DMS53 treated with DMSO at 0.1 percent for 48 hours (cell line): ENCODE measurements around the gene RXRA.
"Not testable (repeated sequence)": the region's sequence is repeated elsewhere in the genome, so short reads cannot be mapped to it uniquely, and the experiment has no call there.

Experiments used
- DNase-seq: peaks from one replicate; lab custom pipeline; 2025; ENCODE audit not compliant: unreplicated experiment; lab: John Stamatoyannopoulos, UW

The RXRA gene

DNA sequence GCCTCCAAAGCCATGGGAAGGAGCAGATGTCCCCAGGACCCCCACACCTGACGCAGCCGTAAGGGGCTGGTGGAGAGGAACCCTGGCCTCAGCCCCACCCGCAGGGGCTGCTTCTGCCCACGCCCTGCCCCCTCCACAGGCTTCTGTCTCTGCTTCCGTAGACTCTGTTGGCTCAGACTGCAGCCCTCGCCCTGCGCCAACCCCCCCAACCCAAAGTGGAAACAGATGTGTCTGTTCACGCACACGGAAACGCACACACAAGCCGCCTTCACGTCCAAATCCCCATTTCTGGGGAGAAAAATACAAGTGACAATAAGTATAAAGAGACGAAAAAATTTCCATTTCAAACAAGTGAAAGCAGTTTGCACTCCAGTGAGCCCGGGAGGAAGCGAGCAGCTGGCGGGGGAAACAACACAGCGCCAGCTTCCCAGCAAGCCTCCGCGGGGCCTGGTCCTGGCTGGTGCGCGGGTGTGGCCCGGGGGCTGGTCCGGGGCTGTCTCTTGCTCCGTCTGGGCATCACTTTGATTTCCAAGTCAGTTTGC, 32.6 kb upstream of the RXRA start:
- no peak for DNase-seq

DNA sequence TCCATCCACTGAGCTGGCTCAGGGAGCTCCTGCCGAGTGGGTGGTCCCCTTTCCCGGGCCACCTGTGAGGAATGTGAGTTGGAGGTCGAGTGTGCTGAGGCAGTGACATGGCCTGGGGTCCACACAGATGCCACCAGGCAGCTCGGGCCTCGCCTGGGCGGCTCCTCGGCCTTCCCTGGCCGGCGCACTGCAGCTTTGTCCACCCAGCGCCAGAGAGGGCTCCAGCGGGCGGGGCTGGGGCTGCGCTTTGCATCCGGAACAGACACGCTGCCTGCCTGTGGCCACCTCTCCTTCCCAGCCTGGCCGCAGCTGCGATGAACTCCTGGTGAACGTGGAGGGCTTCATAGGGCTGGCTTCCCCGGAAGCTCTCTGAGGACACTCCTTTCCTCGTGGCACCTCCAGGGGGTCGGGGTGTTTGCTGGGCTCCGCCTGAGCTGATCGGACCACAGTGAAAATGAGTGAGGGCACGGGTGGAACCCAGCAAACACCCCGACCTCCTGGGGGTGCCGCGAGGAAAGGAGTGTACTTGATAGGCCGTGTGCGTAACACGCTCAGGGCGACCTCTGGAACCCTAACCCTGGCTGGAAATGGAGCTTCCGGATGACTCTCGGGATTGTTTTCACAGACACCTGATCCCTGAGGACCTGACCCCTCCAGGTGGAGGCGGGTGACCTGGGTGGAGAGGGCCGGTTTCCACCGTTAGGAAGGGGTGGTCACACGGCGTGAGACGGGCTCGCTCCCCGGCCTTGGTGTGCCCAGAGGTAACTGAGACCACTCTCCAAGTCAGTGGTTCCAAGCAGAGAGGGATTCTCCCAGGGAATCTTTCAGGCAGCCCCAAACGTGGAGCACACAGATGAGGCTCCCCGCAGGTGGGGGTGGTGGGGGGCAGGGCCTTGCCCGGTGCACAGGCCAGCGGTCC, 31.8 kb upstream of the RXRA start:
- no peak for DNase-seq

DNA sequence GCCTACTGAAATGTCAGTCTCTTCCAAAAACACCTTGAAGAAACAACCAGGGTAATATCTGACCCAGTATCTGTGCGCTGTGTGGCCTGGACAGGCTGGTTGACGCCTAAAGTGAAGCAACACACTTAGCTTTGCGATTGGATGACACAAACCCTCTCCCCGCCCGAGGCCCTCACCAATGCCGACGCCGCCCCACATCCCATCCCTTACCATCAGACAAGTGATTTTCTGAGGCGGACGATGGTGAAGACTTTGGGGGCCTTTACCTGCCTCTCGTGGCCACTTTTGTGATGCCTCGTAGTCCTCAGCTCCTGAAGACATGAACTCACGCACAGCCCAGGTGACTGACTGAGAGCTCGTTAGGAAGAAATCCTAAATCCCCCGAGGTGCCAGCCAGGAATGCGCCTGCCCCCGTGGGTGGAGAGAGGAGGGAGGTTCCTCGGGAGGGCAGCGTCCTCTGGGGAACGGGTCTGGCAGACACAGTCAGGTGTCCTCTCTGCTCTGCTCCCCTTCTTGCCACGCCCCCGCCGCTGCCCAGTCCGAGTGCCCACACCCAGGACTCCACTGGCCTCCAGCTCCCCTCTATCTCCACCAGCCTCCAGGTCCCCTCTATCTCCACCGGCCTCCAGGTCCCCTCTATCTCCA, 31.0 kb upstream of the RXRA start:
- DNase-seq: no peak

DNA sequence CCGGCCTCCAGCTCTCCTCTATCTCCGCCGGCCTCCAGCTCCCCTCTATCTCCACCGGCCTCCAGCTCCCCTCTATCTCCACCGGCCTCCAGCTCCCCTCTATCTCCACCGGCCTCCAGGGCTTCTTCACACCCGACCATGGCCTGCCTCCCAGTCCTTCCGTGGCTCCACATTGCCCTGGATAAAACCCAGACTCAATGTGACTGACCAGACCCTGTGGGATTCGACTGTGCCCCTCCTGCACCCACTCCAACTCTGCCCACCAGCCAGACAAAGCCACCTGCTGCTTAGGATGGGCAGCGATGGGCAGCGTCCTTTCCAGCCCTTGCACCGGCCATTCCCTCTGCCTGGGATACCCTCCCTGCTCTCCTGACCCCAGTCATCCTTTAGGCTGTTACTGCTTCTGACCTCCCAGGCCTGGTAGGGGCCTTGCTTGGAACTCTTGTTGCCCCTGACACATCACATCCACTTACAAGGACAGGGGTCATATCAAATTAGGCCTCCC, 30.5 kb upstream of the RXRA start:
- DNase-seq: no peak

DNA sequence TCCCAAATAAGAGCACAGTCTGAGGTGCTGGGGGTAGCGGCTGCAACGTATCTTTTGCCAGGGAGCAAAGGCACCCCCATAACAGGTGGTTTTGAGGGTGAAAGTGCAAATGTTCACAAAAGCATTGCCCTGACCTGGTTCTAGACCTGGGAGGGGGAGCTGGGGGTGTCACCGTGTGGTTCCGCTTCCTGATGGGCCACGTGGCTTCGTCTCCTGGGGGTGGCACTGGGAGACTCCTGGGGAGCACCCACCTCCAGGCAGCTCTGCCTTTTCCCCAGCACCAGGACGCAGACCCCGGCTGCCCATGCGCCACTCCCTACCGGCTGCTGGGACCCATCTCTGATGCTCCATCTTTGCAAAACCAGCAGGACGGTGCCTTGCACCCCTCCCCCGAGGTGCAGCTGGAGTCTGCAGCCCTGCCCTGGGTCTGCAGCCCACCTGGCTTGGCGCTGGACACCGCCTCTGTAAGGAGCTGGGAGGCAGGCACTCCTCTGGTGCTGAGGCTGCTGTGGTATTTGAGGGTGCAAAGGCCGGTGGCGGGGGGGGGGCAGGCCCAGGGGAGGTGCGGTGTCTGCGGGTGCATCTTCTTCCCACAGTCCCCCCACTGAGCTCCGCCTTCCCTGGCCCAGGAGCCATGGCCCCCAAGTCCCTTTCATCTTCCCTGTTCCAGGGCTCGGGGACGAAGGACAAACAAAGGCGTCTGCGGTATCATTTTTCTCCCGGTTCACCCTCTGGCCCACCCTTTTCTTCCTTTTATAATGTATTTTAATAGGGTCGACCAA, 29.8 kb upstream of the RXRA start:
- DNase-seq: no peak

DNA sequence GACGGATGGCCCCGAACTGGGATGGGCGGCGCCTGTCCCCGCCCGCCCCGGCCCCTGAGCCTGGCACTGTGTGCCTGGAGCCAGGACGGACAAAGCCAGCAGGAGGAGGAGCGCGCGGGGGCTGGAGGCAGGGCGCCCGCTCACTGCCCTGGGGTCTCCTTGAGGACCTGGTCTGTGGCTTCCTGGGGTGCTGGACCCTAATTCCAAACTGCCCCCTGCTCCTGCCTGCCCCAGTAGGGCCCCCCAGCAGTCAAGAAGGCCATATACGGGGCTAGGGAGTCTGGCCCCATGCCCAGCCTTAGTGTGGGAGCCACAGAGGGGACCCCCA, 29.2 kb upstream of the RXRA start:
- no peak for DNase-seq

DNA sequence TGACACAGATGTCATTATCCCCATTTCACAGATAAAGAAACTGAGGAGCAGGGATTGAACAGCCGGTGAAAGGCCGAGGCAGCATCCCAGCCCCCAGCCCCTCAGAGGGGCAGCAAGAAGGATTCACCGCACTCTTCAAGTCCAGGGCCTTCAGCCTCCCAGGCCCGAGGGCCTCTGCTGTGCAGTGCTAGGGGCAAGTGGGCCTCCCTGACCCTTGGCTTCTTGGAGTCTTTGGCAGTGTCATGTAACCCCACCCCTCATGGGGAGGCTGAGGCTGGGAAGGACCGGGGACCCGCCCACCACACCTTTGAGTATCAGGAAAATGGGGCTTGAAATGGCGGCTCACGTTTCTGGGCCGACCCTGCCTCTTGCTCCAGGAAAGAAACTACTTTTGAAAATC, 28.7 kb upstream of the RXRA start:
- DNase-seq: no peak

DNA sequence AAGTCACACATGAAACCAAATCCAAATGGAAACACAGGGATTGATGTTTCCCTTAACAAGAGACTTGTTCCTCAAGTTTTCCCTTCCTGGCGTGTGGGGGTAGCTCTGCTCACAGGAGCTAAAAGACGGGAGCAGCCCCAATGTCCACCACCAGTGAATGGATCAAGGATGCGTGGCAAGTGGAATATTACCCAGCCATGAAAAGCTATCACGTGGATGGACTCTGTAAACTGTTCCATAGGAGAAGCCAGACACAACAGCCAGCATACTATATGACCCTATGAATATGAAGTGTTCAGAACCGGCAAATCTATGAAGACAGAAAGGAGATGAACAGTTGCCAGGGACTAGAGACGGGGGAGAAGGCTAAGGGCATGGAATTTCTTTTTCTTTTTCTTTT, 28.3 kb upstream of the RXRA start:
- no peak for DNase-seq

DNA sequence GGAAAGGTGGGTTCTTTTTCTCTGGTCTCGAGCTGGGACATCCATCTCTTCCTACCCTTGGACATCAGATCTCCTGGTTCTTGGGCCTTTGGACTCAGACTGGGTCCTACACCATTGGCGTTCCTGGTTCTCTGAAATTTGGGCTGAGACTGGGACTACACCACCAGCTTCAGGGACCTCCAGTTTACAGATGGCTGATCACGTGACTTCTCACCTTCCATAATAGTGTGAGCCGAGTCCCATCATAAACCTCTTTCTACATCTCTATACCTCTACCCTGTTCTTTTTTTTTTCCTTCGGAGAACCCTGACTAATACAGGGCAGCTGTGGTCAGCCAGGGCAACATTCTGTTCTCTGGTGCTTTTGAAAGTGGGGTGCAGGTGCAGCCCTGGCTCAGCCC, 27.2 kb upstream of the RXRA start:
- DNase-seq: no peak

DNA sequence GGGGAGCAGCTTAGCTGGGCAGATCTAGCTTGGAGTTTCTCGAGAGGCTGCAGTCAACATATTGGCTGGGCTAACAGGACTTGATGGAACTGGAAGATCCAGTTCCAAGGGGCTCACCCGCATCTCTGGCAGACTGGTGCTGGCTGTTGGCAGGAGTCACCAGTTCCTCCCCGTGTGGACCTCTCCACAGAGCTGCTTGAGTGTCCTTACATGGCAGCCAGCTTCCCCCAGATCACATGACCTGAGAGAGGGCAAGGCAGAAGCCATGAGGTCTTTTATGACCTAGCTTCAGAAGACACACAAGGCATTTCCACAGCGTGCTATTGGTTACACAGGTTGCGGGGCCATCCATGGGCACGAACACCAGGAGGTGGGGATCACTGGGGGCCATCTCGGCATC, 26.4 kb upstream of the RXRA start:
- no peak for DNase-seq

DNA sequence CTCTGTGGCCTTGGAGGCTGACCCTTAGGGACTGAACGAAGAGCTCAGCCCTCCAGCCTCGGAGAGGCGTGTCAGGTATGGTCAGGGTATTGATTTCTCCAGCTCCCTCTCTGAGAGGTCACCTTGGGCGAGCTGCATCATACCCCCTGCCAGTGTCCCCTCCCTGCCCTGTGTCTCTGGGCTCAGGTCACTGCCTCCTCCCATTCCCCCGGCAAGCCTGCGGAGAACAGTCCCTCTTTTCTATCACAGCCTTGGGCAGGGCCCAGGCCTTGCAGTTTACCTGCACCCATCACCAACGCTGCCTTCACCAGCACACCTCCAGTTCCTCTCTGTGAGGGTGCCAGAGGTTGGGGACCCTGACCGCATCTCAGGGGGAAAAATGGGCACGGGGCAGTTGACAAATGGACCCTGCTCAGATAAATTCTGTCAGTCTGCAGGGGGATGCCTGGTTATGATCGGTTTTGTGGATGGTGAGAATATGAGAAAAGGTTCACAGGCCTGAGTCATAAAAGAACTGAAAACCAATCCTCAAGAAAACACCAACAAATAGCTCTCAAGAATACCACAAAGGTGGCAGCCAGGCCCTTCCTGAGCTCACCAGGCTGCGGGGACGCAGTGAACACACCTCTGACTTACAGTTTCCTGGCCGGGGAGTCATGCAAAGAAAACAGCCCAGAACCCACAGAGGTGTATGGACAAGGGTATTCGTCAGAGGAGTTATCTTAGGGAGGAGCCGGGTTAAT, 24.7 kb upstream of the RXRA start:
- DNase-seq: no peak

DNA sequence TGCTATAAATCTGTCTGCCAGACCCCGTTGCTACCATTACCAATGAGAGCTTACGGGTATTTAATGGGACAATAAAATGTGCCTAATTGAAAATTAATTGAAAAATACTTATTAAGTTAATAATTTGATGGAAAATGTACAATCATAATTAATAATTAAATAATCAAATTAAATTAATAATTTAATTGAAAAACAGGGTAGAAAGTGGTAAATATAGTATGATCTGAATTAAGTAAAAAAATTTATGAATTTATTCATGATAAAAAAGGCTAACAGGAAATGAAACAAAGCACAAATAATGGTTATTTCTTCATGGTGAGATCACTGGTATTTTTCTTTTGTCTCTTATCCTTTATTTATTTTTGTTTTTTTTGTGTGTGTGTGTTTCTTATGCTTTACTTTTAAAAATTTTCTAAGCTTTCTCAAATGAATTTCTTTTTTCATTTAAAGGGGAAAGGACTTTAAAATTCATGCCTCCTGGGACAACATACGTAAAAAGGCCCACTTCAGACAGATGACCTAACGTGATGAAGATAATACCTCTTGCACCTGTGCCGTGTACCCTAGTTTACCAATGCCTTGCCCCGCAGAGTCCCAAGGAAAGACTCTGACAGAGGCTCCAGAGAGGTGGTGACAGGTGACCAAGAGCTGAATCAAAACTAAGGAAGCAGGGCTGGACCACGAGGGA, 24.0 kb upstream of the RXRA start:
- DNase-seq: no peak

DNA sequence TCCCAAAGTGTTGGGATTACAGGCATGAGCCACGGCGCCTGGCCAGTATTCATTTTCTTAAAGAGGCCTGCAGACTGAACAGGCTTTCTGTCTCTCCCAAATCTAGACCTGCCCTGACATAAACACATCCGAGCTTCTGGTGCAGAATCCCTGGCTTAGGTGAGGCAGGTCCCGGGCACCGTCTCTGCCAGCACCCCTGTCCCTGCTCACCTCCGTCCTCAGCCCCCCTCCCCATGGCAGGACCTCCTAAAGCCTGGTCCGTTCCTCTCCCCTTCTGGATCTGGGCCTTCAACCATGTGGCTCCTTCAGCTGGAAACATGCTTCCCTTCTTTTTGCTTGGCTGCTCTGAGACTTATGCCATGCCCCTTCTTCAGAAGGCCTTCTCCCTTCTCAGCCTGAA, 22.7 kb upstream of the RXRA start:
- no peak for DNase-seq

DNA sequence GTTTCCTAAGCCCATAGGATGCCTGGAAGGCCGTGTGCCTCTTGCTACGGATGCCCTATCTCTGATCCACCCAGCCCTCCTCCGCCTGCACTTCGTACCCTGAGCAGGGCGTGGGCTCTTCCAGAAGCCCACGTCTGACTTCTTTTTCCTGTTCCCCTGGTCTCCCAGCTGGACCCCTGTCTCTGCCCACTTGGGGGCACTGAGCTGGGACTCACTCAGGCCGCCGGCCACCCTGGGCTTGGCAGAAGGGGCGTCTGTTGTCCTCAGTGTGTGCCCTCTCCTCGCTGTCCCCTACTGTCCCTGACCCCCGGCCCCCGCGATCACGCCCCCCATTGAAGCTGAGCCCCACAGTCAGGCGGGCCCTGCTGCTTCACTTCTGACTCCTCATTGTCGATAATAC, 22.0 kb upstream of the RXRA start:
- DNase-seq: no peak

DNA sequence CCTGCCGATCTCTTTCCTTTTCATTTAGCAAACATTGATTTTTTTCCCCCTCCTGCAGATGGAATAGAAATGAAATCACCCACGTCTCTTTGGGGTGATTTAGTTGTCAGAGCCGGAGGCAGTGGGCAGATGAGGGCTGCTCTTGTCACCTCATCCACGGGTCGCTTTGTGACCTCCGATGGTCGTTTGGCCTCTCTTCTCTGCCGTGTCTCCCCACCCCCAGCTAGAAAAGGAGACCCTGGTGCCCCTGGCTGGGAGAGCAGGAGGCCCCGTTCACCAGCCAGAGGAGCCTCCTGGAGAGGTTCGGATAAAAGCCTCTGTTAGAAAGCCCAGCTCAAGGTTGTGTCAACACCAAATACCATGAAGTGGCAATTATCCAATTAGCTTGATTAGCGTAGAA, 21.6 kb upstream of the RXRA start:
- no peak for DNase-seq

DNA sequence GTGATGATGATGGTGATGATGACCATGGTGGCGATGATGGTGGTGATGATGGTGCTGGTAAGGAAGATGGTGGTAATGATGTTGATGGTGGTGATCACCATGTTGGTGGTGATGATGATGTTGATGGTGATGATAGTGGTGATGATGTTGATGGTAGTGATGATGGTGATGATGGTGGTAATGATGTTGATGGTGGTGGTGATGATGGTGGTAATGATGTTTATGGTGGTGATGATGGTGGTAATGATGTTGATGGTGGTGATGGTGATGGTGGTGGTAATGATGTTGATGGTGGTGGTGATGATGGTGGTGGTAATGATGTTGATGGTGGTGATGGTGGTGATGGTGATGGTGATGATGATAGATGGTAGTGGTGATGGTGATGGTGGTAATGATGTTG, 20.7 kb upstream of the RXRA start:
- no peak for DNase-seq

DNA sequence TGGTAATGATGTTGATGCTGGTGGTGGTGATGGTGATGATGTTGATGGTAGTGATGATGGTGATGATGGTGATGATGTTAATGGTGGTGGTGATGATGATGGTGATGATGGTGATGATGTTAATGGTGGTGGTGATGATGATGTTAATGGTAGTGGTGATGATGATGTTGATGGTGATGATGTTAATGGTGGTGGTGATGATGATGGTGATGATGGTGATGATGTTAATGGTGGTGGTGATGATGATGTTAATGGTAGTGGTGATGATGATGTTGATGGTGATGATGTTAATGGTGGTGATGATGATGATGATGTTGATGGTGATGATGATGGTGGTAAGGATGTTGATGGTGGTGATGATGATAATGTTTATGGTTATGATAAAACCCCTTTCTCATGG, 20.2 kb upstream of the RXRA start:
- DNase-seq: not testable (repeated sequence)

DNA sequence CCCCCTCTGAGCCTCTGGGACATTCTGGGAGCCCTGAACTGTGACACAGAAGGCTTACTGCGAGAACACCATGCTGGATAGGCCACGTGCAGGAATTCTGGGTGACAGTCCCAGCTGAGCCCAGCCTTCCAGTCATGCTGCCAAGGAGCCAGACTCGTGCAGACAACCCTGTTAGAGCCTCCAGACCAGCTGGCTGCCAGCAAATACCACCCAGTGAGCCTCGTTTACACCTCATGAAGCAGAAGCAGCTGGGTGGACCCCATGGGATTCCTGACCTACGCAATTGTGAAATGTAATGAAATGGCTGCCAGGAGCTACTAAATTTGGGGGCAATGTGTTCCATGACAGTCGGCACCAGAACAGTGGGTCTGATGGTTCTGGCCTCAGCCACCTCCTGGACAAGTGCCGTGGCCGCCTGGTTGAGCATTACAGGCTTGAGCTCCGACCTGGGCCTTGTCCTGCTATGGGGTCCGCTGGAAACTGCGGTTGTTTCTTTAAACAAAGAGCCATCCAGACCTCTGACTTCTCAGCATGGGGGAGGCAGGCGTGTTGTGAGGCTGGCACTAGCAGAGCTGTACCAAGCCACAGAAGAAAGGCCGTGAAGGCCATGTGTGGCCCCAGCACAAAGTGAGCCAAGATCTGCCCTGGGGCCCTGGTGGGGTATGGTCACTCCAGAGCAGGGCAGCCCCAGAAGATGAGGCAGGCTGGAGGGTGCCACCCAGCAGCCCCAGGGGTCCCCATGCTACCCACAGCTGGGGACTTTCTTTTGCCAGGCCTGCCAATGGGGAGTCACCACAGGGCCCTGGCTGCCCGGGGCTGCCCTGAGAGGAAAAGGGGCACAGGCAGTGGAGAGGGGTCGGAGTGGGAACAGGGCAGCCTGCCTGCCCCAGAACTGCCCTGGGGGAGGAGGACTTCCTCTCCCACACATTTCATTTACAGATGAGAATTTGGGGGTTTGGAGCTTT, 19.3 kb upstream of the RXRA start:
- no peak for DNase-seq
